ENCODE data around the gene ROCK1.

The ROCK1 gene

DNA sequence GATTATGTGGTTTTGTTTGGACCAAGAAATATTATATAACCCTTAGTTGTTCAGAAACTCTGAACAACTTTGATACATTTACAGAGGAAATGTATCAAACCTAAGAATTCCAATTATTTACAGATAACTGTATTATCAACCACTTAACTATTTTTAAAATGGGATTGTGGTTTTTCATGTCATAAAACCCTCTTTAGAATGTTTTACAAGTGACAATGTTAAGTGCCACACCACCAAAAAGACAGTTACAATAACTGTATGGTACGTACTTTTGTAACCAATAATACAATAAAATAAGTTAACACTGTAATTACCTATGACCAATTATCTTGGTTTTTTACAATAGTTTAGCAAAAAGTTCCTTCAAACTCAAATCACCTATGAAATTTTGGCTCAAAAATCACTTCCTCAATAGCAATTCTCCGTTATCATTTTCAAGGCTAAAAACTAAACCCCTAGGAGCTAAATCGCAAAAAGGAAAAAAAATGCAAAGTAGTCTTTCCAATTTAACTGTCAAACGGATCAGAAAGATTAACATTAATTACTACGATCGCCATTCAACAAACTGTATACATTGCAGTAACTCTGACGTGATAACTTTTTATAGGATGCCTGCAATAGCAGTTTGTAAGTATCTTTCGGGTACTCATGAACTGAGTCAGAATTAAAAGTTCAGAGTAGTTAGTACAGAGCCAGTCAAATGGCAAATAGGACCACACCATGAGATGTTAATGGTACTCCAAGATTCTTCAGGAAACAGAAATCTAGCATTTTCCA lies 1.5 kb downstream of the ROCK1 start:
- no peak for DNase-seq (ENCODE audit: low read depth in 2 of 2)

GRCh38 chr18:21105936-21106335 lies 5.7 kb downstream of the ROCK1 start:
- no peak for DNase-seq (ENCODE audit: low read depth in 2 of 2)

DNA sequence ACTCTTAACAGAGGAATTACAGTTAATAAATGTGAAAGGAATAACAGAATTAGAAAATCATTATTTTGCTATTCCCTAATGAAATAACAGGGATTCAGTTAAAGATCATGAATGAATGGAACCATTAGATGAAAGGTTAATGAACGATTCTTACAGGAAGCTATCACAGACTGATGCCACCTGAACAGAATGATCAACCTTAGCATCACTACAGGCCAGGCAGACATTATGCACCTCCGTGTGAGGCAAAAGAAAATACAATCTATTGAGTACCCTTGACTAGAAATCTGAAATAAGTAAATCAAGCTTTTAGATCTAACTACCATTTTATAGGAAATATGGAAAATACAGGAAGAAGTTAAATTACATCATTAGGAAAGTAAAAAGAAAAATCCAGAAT lies 10.4 kb downstream of the ROCK1 start:
- DNase-seq (ENCODE audit: low read depth in 2 of 2): no peak

DNA sequence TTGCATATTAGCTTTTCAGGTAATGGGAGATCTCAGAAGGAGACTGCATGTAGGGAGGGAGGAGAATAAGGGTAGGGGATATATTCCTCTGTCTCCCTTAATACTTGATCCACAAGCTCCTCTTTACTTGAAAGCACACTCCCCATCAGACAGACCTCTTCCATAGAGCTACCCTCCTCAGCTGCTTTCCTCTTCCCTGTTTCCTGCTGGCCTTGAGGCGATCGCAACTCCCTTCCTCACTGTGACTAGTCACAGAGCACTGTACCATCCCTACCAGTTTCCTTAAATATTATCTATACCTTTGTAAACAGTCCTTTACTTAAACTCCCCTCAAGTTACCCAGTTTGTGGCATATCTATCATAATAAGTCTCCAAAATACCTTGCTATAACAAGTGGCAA lies 10.9 kb downstream of the ROCK1 start:
- DNase-seq (ENCODE audit: low read depth in 2 of 2): no peak

DNA sequence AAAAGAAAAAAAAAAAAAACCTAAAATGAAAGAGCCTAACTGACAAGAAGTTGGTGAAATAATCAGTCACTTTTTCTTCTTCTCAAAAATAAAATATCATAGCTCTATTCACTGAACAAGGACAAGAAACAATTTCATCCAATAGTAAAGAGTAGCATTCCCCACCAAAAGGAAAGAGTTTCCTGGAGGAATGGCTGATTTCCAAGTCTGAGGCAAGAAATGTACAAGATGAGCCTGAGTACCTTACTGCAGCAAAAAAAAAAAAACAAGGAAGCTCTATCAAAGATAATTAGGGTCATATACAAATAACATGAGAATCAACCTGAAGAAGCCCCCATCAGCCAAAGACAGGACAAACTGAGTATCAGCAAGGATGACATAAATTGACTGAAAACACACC lies 11.5 kb downstream of the ROCK1 start:
- DNase-seq (ENCODE audit: low read depth in 2 of 2): no peak

DNA sequence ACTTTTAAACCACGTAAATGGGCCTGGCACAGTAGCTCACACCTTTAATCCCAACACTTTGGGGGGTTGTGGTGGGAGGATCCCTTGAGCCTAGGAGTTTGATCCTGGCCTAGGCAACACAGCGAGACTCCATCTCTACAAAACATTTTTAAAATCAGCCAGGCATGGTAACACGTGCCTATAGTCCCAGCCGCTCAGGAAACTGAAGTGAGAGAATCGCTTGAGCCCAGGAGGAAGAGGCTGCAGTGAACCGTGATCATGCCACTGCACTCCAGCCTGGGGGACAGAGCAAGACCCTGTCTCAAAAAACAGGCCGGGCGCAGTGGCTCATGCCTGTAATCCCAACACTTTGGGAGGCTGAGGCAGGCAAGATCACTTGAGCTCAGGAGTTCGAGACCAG lies 12.2 kb downstream of the ROCK1 start:
- DNase-seq (ENCODE audit: low read depth in 2 of 2): no peak

DNA sequence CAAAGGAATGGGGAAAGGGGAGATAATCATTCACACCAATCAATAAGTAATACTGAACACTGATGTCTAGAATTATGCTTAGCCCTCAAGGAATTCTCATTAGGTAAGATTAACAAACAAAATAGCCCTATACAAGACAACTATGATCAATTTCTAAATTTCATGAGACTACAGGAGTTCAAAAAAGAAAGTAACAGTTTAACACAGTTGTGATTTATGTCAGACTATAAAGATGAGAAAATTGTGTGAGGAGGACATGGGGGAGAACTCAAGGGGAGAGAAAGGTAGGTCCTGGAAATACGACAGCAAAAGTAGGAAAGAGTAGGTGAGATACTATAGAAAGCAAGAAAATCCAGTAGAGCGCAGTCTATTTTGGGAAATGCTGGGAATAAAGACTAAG lies 14.9 kb downstream of the ROCK1 start:
- DNase-seq (ENCODE audit: low read depth in 2 of 2): no peak

GRCh38 chr18:21093133-21093532 lies 18.5 kb downstream of the ROCK1 start:
- no peak for DNase-seq (ENCODE audit: low read depth in 2 of 2)

DNA sequence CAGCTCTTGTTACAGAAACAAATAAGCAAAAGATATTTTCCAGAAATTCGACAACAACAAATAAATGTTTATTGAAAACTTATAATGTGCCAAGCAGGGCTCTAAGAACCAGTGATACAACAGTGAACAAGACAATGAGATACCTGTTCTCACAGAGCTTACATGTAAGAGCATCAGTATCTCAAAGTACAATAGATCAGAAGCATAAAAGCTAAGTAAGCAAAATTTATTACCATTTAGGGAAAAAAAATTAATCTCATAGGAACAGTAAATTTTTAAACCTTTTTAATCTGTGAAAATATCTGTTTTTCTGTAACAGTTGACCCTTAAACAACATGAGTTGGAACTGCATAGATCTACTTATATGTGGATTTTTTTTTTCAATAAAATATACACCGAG lies 20.9 kb downstream of the ROCK1 start:
- DNase-seq (ENCODE audit: low read depth in 2 of 2): no peak

GRCh38 chr18:21085579-21086166 lies 25.9 kb downstream of the ROCK1 start:
- DNase-seq (ENCODE audit: low read depth in 2 of 2): no peak

- DNase-seq (ENCODE audit: low read depth in 2 of 2): no peak
Observed at GRCh38 chr18:21084511-21085078, 27.0 kb downstream of the ROCK1 start.

GRCh38 chr18:21083017-21083416 lies 28.6 kb downstream of the ROCK1 start:
- no peak for DNase-seq (ENCODE audit: low read depth in 2 of 2)

DNA sequence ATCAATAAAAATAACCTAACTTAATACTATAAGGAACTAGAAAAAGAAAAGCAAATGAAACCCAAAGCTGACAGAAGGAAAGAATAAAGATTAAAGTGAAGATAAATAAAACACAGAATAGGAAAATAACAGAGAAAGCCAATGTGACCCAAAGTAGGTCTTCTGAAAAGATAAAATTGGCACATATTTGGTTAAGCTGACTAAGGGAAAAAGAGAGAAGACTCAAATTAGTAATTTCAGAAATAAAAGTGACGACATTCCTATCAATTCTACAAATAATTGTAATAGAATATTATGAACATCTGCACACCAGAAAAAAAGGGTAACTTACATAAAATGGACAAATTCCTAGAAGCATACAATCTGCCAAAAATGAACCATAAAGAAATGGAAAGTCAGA lies 30.2 kb downstream of the ROCK1 start:
- DNase-seq (ENCODE audit: low read depth in 2 of 2): no peak

DNA sequence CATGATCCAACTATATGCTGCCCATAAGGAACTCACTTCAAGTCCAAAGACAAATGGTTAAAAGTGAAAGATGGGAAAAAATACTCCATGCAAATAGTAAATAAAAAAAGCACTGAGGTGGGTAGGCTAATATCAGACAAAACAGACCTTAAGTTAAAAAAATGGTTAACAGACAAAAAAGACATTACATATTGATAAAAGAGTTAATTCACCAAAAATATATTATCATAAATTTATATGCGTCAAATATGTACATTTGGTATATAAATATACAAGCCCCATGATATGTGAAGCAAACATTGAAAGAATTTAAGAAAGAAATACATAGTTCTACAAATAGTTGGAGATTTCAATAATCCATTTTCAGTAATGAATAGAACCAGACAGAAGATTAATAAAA lies 31.0 kb downstream of the ROCK1 start:
- no peak for DNase-seq (ENCODE audit: low read depth in 2 of 2)

- DNase-seq (ENCODE audit: low read depth in 2 of 2): no peak
Observed at GRCh38 chr18:21074336-21075323, 37.0 kb downstream of the ROCK1 start.

DNA sequence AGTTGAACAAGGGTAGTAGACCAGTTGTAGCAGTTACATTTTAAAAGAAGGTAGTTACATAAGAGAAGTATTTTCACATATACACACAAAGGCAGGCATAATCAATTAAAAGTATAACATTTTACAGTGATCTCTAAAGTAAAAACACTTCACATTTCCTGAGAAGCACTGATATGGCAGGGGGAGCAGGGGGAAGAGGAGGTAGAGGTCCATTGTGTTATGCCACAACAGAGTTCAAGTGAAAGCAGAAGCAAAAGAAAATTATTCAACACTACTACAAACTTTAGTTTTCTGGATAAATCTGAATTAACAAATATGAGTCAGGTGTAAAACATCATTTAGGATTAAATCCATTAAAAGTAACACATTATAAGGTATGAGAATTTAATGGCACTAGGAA lies 38.4 kb downstream of the ROCK1 start:
- DNase-seq (ENCODE audit: low read depth in 2 of 2): no peak

DNA sequence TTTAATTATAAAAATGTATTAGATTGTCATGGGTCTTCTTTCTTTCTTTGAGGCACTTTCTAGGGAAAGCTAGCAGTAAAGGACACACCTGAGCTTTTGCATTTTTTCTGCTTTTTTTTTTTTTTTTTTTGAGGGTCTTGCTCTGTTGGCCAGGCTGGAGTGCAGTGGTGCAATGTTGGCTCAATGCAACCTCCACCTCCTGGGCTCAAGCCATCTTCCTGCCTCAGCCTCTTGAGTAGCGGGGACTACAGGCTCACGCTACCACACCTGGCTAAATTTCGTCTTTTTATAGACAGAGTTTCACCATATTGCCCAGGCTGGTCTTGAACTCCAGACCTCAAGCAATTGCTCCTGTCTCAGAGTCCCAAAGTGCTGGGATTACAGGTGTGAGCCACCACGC lies 40.5 kb downstream of the ROCK1 start:
- no peak for DNase-seq (ENCODE audit: low read depth in 2 of 2)

DNA sequence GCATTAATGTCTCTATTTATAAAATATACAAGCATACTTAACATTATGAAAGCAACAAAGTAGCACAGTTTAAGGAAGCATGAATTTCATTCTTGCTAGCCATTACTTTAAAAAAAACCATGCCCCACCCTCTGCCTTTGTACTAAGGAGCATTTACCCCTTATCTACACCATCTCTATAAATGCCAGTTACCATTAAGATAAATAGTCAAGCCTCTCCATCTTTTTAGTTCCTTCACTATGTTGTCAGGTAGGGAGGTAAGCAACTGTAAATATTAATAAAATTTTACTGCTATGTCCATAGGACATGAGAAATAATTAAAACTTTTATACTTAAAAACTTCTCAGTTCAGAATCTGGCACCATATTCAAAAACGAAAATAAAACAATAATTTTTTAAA lies 42.1 kb downstream of the ROCK1 start:
- DNase-seq (ENCODE audit: low read depth in 2 of 2): no peak

GRCh38 chr18:21064347-21064746 lies 47.3 kb downstream of the ROCK1 start:
- DNase-seq (ENCODE audit: low read depth in 2 of 2): no peak

DNA sequence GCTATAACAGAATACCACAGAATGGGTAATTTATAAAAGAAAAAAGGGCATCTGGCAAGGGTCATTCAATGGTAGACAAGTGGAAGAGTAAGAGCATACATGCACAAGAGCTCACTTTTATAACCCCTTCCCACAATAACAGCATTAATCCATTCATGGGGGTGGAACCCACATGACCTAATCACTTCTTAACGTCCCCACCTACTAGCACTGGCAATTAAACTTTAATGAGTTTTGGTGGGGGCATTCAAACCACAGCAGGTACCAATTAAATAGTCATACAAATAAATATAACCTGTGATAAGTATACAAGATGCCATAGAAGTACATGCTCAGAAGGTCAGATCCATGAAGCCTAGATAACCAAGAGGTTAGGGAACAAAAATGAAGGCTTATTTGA lies 48.6 kb downstream of the ROCK1 start:
- no peak for DNase-seq (ENCODE audit: low read depth in 2 of 2)

DNA sequence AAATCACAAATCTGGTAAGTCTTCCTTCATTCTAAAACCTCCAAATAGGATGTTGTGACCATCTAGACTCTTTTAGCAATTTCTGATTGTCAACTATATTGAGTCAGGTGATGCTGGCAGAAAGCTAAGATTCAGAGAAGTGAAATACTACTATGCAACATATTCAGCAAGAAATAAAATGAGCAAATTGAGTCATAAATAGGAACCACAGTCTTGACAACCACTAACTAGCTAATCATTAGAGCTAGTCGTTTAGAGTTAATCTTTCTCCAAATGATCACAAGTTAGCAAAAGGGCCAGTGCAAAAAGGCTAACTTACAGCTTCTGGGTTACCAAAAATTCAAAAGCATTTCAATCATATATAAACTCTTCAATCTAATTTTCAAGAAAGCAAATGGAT lies 54.5 kb downstream of the ROCK1 start:
- no peak for DNase-seq (ENCODE audit: low read depth in 2 of 2)

GRCh38 chr18:21056545-21056944 lies 55.1 kb downstream of the ROCK1 start:
- DNase-seq (ENCODE audit: low read depth in 2 of 2): no peak
